ENCODE data around the gene SERPINB12.

DNA sequence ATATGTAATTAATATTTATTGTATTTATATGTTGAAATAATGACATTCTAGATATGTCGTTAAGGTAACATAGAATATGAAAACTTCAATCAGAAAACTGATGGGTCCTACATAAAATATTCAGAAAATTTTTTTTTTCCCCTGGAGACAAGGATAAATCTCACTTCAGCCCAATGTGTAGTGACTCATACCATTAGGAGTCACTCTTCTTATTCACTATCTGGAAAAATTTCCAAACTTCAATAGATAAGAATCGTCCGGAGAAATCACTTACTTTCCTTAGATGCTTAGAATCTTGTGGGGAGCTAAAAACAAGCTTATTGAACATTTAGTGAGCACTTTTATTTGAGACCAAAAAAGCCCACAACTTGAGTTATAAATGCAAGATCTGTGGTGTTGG, 49.6 kb downstream of the SERPINB12 start:
- TF ChIP-seq POLR2A (IDR thresholded peaks at IDR 0.05) (no peak), CTCF (IDR thresholded peaks at IDR 0.05) (no peak)
